HCT116 (cell line): ENCODE results near the gene AMN. TPM values are rescaled to one million over a fixed set of nuclear protein-coding genes. Genes with fewer than 3 reads are reported as not detected.

ENCODE experiments used
- ATAC-seq: fragments of 200-7000 bp; cut with Tn5 transposase; 2 replicates; pipeline ENCODE4 v1.9.1; 2020; ENCODE audit warnings: mild to moderate bottlenecking, moderate library complexity
- BruUV-seq: library from RNA; stranded (reverse); fragments of 400-500 nt; replicated peaks from 2 replicates; lab custom pipeline; 2021; lab: Mats Ljungman, UMichigan
- CTCF ChIA-PET: fragments of 300-600 bp; sonication (Branson Sonifier 250); formaldehyde crosslinking; loops from one replicate; lab custom pipeline; 2021; ENCODE audit warnings: antibody characterized with exemption; lab: Charles Lee
- POLR2A ChIA-PET: fragments of 300-600, 350-600 bp; sonication (Branson Sonifier 250); formaldehyde crosslinking; loops from one replicate; lab custom pipeline; 2021; ENCODE audit warnings: antibody characterized with exemption; lab: Charles Lee
- RAD21 ChIA-PET, 2 experiments: fragments of 300-600 bp; sonication (Branson Sonifier 250); formaldehyde crosslinking; loops; one replicate each; lab custom pipeline; 2023; ENCODE audit warnings: low total read pairs in 2 of 2; ENCODE audit not compliant: uncharacterized antibody in 2 of 2, unreplicated experiment in 2 of 2, low non-redundant PET in 1 of 2; lab: Charles Lee
- DNase-seq: peaks from one replicate; pipeline ENCODE4 v3.0.0-alpha.2; 2010; ENCODE audit warnings: low read depth, low spot score
- H2AFZ ChIP-seq: fragments of 200-600 bp; shearing (Covaris generic), sonication (generic); 2 replicates; pipeline ENCODE4 v1.6.1; 2017; ENCODE audit warnings: low read depth, mixed run types, mixed read lengths, antibody characterized with exemption, low read length; ENCODE audit not compliant: poor library complexity, severe bottlenecking
- H3K27ac ChIP-seq: 2 replicates; pipeline ENCODE4 v1.5.1; 2012; ENCODE audit warnings: low read depth, low read length
- H3K27me3 ChIP-seq: fragments of 200-600 bp; sonication (generic); 2 replicates; pipeline ENCODE4 v1.6.1; 2016; ENCODE audit warnings: mixed run types, low read length, mixed read lengths; ENCODE audit not compliant: insufficient read depth
- H3K36me3 ChIP-seq, 2 experiments: fragments of 200-500 bp in 1 of 2; fragments of 200-600 bp in 1 of 2; sonication (Bioruptor generic) in 1 of 2; sonication (generic) in 1 of 2; 2 replicates each; pipeline versions ENCODE4 v1.5.1 to v1.6.1; 2014 to 2016; ENCODE audit warnings: low read length in 2 of 2, inconsistent platforms in 1 of 2, mixed read lengths in 1 of 2, mixed run types in 1 of 2; ENCODE audit not compliant: insufficient read depth in 2 of 2, control insufficient read depth in 1 of 2
- H3K4me1 ChIP-seq, 2 experiments: fragments of 200-600 bp in 1 of 2; sonication (generic) in 1 of 2; 2 replicates each; pipeline versions ENCODE4 v1.5.1 to v1.6.1; 2012 to 2017; ENCODE audit warnings: low read length in 2 of 2, inconsistent platforms in 1 of 2, mild to moderate bottlenecking in 1 of 2, mixed read lengths in 1 of 2, mixed run types in 1 of 2, moderate library complexity in 1 of 2; ENCODE audit not compliant: insufficient read depth in 2 of 2, control insufficient read depth in 1 of 2
- H3K4me2 ChIP-seq: fragments of 200-600 bp; sonication (generic); 2 replicates; pipeline ENCODE4 v1.6.1; 2017; ENCODE audit warnings: mixed run types, low read length, mixed read lengths
- H3K4me3 ChIP-seq, 2 experiments: fragments of 200-600 bp in 1 of 2; sonication (generic) in 1 of 2; replicated peaks in 1 of 2; 2 replicates each; pipeline ENCODE4 v1.5.1; 2011 to 2016; ENCODE audit warnings: low read length in 2 of 2, control low read depth in 1 of 2, low read depth in 1 of 2, mild to moderate bottlenecking in 1 of 2, mixed read lengths in 1 of 2, mixed run types in 1 of 2
- H3K79me2 ChIP-seq: fragments of 200-600 bp; sonication (generic); 2 replicates; pipeline ENCODE4 v1.6.1; 2017; ENCODE audit warnings: mild to moderate bottlenecking, mixed run types, low read length, moderate library complexity, mixed read lengths; ENCODE audit not compliant: insufficient read depth
- H3K9ac ChIP-seq: fragments of 200-600 bp; sonication (generic); 2 replicates; pipeline ENCODE4 v1.6.1; 2016; ENCODE audit warnings: low read length, mixed read lengths
- H3K9me2 ChIP-seq: fragments of 200-600 bp; sonication (generic), shearing (Covaris generic); 2 replicates; pipeline ENCODE4 v1.6.1; 2017; ENCODE audit warnings: mixed run types, mild to moderate bottlenecking, moderate library complexity; ENCODE audit not compliant: insufficient read depth
- H3K9me3 ChIP-seq, 2 experiments: fragments of 200-500 bp in 1 of 2; fragments of 200-600 bp in 1 of 2; sonication (Bioruptor generic) in 1 of 2; sonication (generic) in 1 of 2; 2 replicates each; pipeline ENCODE4 v1.6.1; 2014 to 2017; ENCODE audit warnings: low read length in 2 of 2, mixed read lengths in 2 of 2, inconsistent platforms in 1 of 2, low read depth in 1 of 2, mild to moderate bottlenecking in 1 of 2, mixed run types in 1 of 2, moderate library complexity in 1 of 2; ENCODE audit not compliant: control insufficient read depth in 1 of 2, insufficient read depth in 1 of 2
- H4K20me1 ChIP-seq: fragments of 200-600 bp; sonication (generic), shearing (Covaris generic); 2 replicates; pipeline ENCODE4 v1.6.1; 2017; ENCODE audit warnings: mixed run types, mild to moderate bottlenecking, moderate library complexity; ENCODE audit not compliant: insufficient read depth
- CTCF ChIP-seq, 3 experiments: fragments of 200-600 bp in 1 of 3; sonication (generic) in 1 of 3; IDR thresholded peaks in 2 of 3; conservative IDR thresholded peaks in 1 of 3; 2 replicates each; pipeline ENCODE4 v1.5.1; 2012 to 2017; ENCODE audit warnings: low read depth in 2 of 3, low read length in 2 of 3, antibody characterized with exemption in 1 of 3, borderline replicate concordance in 1 of 3, control low read depth in 1 of 3, mild to moderate bottlenecking in 1 of 3, mixed read lengths in 1 of 3, mixed run types in 1 of 3, moderate library complexity in 1 of 3; ENCODE audit not compliant: insufficient read depth in 1 of 3
- EGR1 ChIP-seq: IDR thresholded peaks from 2 replicates; pipeline ENCODE4 v1.6.1; 2012; ENCODE audit warnings: low read depth
- ELF1 ChIP-seq: IDR thresholded peaks from 2 replicates; pipeline ENCODE4 v1.6.1; 2012; ENCODE audit warnings: low read depth, borderline replicate concordance
- EZH2 ChIP-seq: fragments of 200-600 bp; sonication (generic); IDR thresholded peaks from 2 replicates; pipeline ENCODE4 v1.6.1; 2017; ENCODE audit warnings: antibody characterized with exemption, mixed run types
- EZH2phosphoT487 ChIP-seq: fragments of 200-600 bp; IDR thresholded peaks from 2 replicates; pipeline ENCODE4 v1.6.1; 2018; ENCODE audit warnings: antibody characterized with exemption, borderline replicate concordance
- FOSL1 ChIP-seq: IDR thresholded peaks from 2 replicates; pipeline ENCODE4 v1.6.1; 2012; ENCODE audit warnings: low read depth
- JUND ChIP-seq: IDR thresholded peaks from 2 replicates; pipeline ENCODE4 v1.6.1; 2012
- MAX ChIP-seq: IDR thresholded peaks from 2 replicates; pipeline ENCODE4 v1.6.1; 2012
- POLR2A ChIP-seq: IDR thresholded peaks from 2 replicates; pipeline ENCODE4 v1.7.0; 2011; ENCODE audit warnings: borderline replicate concordance; ENCODE audit not compliant: insufficient read depth, insufficient read length; ENCODE audit errors: extremely low read depth
- POLR2AphosphoS5 ChIP-seq: IDR thresholded peaks from 2 replicates; pipeline ENCODE4 v1.6.1; 2011; ENCODE audit warnings: mild to moderate bottlenecking, low read depth, low read length, moderate library complexity
- RAD21 ChIP-seq: IDR thresholded peaks from 2 replicates; pipeline ENCODE4 v1.6.1; 2012; ENCODE audit warnings: low read depth, mild to moderate bottlenecking
- SIN3A ChIP-seq: IDR thresholded peaks from 2 replicates; pipeline ENCODE4 v1.6.1; 2012; ENCODE audit warnings: low read depth
- SP1 ChIP-seq: IDR thresholded peaks from 2 replicates; pipeline ENCODE4 v1.6.1; 2012; ENCODE audit warnings: low read depth
- TCF7L2 ChIP-seq: IDR thresholded peaks from 2 replicates; pipeline ENCODE4 v1.7.0; 2011; ENCODE audit warnings: borderline replicate concordance, inconsistent platforms; ENCODE audit not compliant: insufficient read depth, insufficient read length; ENCODE audit errors: extremely low read depth
- YY1 ChIP-seq: IDR thresholded peaks from 2 replicates; pipeline ENCODE4 v1.6.1; 2011; ENCODE audit warnings: low read length, low read depth, moderate library complexity, mild to moderate bottlenecking; ENCODE audit not compliant: insufficient replicate concordance; ENCODE audit errors: extremely low read depth
- ZFX ChIP-seq: fragments of 450-650 bp; IDR thresholded peaks from 2 replicates; pipeline ENCODE4 v1.6.1; 2017
- ZNF274 ChIP-seq: fragments of 200-500 bp; sonication (Bioruptor generic); IDR thresholded peaks from 2 replicates; pipeline ENCODE4 v1.6.1; 2014; ENCODE audit warnings: mild to moderate bottlenecking, low read depth, low read length, inconsistent platforms
- intact Hi-C: fragments of 100-400 bp; cut with micrococcal nuclease; formaldehyde crosslinking; loops from 2 replicates; pipeline ENCODE4 v1.10.0; 2022
- total RNA-seq: library from RNA; stranded (reverse); gene quantifications from one replicate; pipeline ENCODE4 v1.2.1, GENCODE V29; 2021; ENCODE audit not compliant: unreplicated experiment

AMN gene
- total RNA-seq, 1 experiment from 2014 or later, result 5.7 TPM

GRCh38 chr14:102928412-102929240 lies 6.2 kb downstream of the AMN start:
- ChIA-PET RAD21 (no interaction called here), POLR2A (no interaction called here), CTCF (no interaction called here)
- DNase-seq (peak; percentile 52), ATAC-seq (peak; percentile 83)
- H4K20me1 ChIP-seq, result no peaks in the 10 kb centered on the region
- peaks cover 22 to 38% of the 10 kb centered on the region in 2 experiments for H3K4me1 ChIP-seq
- H2AFZ ChIP-seq, result no peak overlapping the region
- H3K4me3 ChIP-seq, result peak overlapping the region; percentile 47 to 64
- H3K27ac ChIP-seq, result peak overlapping the region; percentile 46; the same call in 1 of the 2 replicates
- no peaks in the 10 kb centered on the region for H3K9me2 ChIP-seq
- peak overlapping the region; percentile 99 for H3K4me2 ChIP-seq
- intact Hi-C loops, result loop anchor here (10.0 kb wide), 1 partner anchor 404 kb away; no protein-coding TSS in a partner anchor
- peak overlapping the region; percentile 75 for H3K9ac ChIP-seq
- no TSS peak for BruUV-seq
- no peaks in the 10 kb centered on the region for H3K27me3 ChIP-seq
- H3K79me2 ChIP-seq, result no peaks in the 10 kb centered on the region
- no peaks in the 10 kb centered on the region for H3K36me3 ChIP-seq
- TF ChIP-seq EZH2 (no peak), POLR2AphosphoS5 (peak; percentile 53; the same call in 1 of the 2 replicates)
- TF ChIP-seq, all 23 proteins: peak for 1
- H3K9me3 ChIP-seq, result no peaks in the 10 kb centered on the region

- Histone ChIP-seq H3K4me3 (no peak overlapping the region), H2AFZ (no peak overlapping the region), H3K36me3 (no peaks in the 10 kb centered on the region), H3K9me3 (no peaks in the 10 kb centered on the region), H3K4me1 (peaks cover 22 to 38% of the 10 kb centered on the region in 2 experiments), H3K27ac (no peak overlapping the region), H3K9ac (no peak overlapping the region), H3K27me3 (no peaks in the 10 kb centered on the region), H3K9me2 (no peaks in the 10 kb centered on the region), H4K20me1 (no peaks in the 10 kb centered on the region), H3K4me2 (peak overlapping the region; percentile 99; the same call in 1 of the 2 replicates), H3K79me2 (no peaks in the 10 kb centered on the region)
- intact Hi-C loops, result loop anchor here (10.0 kb wide), 1 partner anchor 405 kb away; no protein-coding TSS in a partner anchor
- ChIA-PET POLR2A (no interaction called here), RAD21 (no interaction called here), CTCF (no interaction called here)
- ATAC-seq, result no peak
- no TSS peak for BruUV-seq
- no peak for DNase-seq
- TF ChIP-seq SIN3A, result no peak
- no peak for TF ChIP-seq MAX
- no peak for TF ChIP-seq YY1
- TF ChIP-seq JUND, result no peak
- TF ChIP-seq EZH2phosphoT487, result no peak
- TF ChIP-seq RAD21, result no peak
- no peak for TF ChIP-seq FOSL1
- TF ChIP-seq SP1, result no peak
- TF ChIP-seq POLR2A, result no peak
- TF ChIP-seq ZFX, result no peak
- TF ChIP-seq TCF7L2, result no peak
- no peak for TF ChIP-seq EGR1
- TF ChIP-seq ZNF274, result no peak
- no peak for TF ChIP-seq POLR2AphosphoS5
- TF ChIP-seq CTCF (IDR thresholded peaks at IDR 0.05 in 2 of 3, conservative IDR thresholded peaks at IDR 0.05 in 1 of 3; ENCODE audit: borderline replicate concordance in 1 of 3, insufficient read depth in 1 of 3, low read depth in 2 of 3, low read length in 2 of 3), result no peak
- no peak for TF ChIP-seq ELF1
Observed at GRCh38 chr14:102929241-102930137, 7.0 kb downstream of the AMN start.
